GM21786 (cell line): ENCODE measurements around the gene LRRC4C.

Experiments
- ATAC-seq: cut with Tn5 transposase; IDR thresholded peaks from one replicate; pipeline ENCODE4 v1.9.1; 2021; ENCODE audit not compliant: unreplicated experiment

The LRRC4C gene

DNA sequence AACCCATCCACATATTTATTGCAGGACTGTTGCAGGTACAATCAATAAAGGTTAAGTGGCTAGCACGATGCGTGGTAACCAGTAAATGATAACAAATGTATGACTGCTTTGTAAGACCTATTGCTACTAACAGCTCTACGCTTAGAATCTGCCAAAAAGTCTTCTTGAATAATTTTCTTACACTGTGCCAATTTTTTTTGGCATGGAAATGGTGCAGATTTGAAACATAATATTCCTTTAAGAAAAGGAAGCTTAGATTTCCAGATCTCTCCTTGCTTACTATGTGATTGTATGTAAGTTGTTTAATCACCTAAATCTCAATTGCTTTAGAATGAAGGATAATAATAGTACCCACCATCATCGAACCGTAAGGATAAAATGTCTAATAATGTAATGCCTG lies 192.0 kb downstream of the LRRC4C start:
- ATAC-seq, result no peak

DNA sequence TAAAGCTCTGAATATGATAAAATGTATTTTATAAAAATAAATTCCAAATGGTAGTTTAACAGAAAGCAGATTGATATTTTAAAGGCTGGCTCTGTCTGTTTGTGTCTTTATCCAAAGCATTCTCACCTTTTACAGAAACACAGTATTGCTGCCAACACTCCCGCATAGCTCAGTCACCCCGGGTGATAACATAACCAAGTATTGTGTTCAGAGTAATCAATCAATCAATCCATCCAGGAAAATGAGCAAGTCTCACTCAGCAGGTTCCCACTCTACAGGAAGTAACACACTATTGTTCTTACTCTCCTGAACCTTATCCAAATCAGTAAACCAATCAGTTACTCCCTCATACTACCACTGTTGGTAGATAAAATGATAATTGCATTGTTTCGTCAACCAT lies 203.4 kb downstream of the LRRC4C start:
- ATAC-seq, result no peak

DNA sequence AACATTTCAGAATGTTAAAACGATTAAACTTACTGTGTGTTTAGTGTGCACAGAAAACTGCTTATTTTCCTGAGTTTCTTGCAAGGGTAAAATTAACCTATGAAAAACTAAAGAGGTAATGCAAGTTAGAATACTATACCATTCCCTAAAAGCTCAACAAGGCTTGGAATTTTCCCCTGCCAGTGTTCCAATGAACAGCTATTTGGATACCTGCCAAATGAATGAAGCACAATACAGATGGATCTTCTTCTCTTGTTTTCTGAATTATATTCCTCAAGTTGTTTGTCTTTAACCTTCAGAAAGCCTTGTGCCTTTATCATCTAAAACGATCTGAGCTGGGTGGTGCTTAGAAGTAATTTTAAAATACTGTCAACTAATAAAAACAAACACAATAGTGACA lies 204.5 kb downstream of the LRRC4C start:
- ATAC-seq, result no peak

DNA sequence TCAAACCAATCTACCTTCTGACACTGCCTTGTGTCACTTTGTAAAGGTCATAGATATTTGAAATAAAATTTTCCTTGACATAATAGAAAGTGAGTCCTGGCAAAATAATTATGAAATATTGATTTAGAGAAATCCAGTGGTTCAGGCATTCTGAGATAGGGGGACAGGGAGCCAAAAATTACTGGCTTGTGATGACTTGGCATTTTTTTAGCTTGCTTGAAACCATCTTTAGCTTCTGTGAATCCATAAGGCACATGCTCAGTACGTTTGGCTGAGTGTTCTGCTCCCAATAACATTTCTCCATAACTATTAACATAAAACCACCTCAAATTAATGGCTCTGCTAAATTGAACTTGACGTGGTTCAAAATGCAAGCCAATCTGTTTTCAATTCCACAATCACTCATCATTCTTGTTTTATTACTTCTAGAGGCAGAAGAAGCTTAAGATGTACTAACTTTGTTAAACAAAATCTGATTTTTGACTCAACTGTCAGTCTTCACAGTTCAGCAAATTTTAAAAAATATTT lies 209.0 kb downstream of the LRRC4C start:
- no peak for ATAC-seq

DNA sequence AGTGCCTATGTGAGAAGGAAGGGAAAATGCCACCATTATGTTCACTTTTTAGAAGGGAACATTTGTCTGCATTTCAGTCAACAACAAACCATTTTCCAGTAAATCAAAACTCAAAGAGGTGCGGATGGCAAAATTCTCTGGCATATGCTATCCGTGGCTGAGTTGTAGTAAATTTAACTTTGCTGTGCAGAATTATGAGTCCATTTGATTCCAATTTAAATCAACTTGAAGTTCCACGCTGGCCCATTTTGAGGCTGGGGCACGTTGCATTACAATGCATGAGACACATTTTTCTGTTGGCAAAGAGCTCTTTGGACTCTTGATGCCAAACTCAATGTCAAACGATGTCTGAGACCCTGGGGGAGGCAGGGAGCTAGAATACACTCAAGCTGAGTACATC lies 211.8 kb downstream of the LRRC4C start:
- ATAC-seq, result no peak

DNA sequence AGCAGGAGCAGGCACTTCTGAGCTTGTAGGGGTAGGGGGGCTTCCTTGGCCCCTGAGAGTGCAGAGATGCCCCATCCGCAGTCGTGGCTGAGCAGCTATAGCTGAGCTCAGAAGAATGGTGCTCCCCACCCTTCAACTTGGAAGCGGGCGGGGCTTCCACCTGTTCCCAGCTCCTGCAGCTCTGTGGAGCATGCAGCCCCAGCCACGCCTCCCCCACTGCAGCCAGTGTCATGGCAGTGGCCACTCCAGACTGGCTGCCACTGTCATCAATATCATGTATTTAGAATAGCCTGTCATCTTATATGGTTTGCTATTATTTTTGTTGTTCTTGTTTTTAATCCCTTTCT lies 213.1 kb downstream of the LRRC4C start:
- no peak for ATAC-seq

GRCh38 chr11:41245704-41246398 lies 213.6 kb downstream of the LRRC4C start:
- no peak for ATAC-seq

GRCh38 chr11:41245184-41245583 lies 214.3 kb downstream of the LRRC4C start:
- ATAC-seq, result no peak

DNA sequence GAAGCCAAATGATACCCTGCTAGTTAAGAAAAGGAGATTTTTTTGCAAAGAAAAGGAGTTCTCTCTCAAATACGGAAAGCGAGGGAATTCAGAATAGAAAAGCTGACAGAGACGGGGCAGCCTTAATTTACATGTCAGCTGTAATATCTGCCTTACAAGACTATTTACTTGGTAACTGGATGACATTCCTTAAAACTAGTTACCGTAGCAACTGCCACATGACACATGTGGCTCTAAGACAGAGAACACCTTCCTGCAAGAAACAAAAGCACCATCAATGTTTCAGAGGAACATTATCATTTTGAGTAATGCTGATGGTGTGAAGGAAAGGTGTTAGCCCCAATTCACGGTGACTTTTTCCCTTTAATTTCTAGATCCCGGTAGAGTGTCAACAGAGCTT lies 222.1 kb downstream of the LRRC4C start:
- ATAC-seq, result no peak

- no peak for ATAC-seq
Measured at GRCh38 chr11:41235668-41236067, 223.8 kb downstream of the LRRC4C start.

DNA sequence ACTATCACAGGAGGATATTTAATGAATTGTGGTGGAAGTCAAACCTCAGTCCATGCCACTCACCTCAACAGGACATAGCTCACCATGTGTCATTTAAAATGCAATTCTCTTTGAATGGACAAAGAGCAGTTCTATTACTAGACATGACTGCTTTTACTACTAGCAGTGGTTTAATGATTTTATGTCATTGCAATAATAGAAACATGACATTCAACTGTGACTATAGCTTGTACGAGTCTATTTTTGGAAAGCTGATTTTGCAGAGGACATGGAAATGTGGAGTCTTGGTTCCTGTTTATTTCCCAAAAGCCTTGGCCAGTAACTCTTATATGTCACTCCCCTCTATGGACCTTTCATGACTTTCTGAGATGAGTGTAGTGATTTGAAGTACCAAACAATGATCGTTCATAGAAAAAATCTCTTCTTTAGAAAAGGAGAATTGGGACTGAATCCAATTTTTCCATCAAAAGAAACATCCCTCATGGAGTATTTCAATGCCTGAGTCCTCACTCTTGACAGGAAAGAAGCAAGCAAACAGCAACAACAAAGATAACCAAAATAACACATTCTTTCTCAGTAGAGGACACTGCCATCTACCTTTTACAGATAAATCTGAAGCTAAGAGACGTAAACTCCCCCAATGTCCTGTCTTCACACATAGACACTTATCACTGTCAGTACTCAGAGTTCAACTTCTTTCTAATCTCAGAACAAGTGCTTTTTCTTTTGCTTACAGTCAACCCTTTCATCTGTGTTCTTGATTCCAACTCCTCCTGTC lies 233.4 kb downstream of the LRRC4C start:
- ATAC-seq, result no peak

- ATAC-seq, result no peak
Measured at GRCh38 chr11:41222236-41222635, 237.2 kb downstream of the LRRC4C start.

DNA sequence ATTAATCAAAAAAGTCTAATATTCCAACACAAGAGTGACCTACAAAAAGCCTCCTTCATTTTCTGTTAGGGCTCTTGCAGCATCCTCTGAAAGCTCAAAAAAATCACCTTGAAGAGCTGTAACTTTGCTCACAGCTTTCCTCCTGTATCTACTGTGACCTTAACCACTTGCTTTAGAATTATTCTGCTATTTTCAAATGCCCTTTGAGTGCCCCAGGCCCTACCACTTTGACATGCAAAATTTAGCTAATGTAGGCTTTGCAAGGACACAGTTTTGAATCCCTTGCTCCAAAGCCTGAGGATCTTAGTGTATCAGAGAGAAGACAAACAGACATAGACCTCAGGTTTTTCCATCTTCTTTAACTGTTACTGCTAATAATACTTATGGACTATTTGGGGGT lies 253.1 kb downstream of the LRRC4C start:
- no peak for ATAC-seq

DNA sequence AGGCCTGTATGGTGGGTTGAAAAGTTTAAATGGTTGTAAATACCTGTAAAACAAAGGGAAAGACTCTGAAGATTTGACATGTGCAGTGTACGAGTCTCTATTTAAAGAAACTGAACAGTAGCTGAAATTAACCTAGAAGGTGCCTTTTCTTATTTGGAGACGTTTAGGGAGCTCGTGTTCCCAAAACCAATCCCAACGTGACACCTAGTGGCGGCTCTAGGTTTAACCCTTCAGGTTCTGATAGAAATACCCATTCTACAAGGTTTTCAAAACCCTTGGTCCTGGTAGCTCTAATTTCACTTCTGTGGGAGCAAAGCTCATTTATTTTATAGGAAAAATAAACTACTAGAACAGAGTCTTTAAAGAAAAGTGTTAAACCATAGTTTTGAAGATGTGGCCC lies 258.3 kb downstream of the LRRC4C start:
- no peak for ATAC-seq

DNA sequence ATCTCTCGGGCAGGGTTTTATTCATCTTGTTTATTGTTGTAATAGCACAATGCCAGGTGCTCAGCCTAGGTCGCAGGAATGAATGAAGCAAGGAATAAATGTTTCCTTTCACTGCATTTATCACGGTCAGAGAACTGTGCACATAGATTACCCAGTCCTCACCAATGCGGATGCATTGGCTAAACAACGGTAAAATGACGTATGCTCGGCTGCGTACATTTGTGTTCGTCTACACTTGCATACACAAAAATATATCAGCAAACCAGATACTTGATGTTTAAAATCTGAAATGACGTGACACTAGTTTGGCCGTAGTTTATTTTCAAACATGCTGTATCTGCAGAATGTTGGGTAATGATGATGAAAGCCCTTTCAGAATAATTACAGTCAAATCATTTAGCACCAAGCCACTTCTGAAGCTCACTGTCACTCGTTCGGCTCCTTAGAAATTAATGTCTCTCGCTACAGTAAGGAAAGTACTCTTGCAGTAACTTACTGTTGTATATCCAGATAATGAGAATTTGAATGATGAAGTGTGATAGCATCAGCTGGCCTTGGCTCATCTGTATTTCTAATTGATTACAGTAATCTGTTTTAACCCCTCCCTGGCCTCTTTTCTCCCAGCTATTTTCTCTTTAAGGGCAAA lies 268.9 kb downstream of the LRRC4C start:
- no peak for ATAC-seq

DNA sequence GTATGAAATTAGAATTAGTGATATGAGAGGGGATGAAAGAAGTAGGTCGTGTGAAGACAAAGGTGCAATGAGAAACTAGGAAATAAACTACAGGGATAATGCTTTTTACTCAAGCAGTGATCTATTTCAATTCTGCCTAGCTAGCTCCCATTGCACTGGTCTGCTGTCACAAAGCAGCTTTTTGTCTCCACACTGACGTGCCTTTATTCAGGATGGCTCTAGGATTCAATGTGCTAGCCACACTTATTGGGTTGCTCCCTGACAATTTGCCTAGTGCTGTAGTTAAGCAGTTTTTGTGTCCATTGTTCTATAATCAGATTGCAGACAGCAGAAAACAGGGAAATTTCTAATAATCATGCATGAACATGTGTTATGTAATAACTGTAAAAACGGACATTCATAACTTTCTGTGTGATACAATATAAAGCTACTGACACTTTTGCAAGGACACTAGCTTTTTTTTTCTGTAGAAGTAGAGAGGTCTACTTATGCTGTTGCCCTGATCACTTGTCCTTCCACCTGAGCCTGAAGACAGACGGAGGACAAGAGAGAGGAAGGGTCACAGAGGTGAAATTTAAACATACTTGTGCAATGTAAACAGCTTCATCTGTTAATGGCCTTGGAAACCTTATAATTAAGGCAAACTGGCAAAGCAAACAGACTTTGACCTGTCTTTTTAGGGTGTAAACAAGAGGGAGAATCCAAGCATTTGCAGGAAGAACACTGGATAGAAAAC lies 269.6 kb downstream of the LRRC4C start:
- no peak for ATAC-seq

DNA sequence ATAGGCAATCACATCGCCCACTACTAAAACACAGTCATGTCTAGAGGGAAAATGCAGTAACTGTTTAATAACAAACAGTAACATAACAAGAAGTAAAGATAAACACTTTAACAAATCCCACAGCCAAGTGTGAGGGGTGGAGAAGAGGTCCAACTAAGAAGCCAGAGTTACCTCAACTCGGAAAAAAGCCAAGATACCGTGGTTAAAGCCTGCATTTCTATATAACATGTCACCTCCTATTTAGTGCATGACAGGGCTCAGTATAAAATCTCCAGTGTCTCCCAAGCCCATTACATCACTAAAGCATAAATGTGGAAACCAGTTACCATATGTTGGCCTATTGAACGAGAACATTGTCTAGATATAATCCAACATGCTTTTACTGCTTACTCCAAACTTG lies 281.7 kb downstream of the LRRC4C start:
- ATAC-seq, result no peak

- ATAC-seq, result no peak
Measured at GRCh38 chr11:41175304-41175972, 284.0 kb downstream of the LRRC4C start.

GRCh38 chr11:41146326-41146725 lies 313.1 kb downstream of the LRRC4C start:
- no peak for ATAC-seq

GRCh38 chr11:41145420-41145819 lies 314.0 kb downstream of the LRRC4C start:
- ATAC-seq, result no peak

GRCh38 chr11:41134971-41135370 lies 324.5 kb downstream of the LRRC4C start:
- no peak for ATAC-seq
